K562 (cell line): ENCODE results near the gene SMAD1. TPM values are rescaled to one million over a fixed set of nuclear protein-coding genes. Genes with fewer than 3 reads are reported as not detected.

ENCODE experiments used
- ATAC-seq: fragments of 200-7000 bp; cut with Tn5 transposase; 3 replicates; pipeline ENCODE4 v1.9.1; 2020; ENCODE audit warnings: moderate library complexity
- BruUV-seq: library from RNA; stranded (reverse); fragments of 400-500 nt; replicated peaks from 2 replicates; lab custom pipeline; 2021; lab: Mats Ljungman, UMichigan
- CTCF ChIA-PET: fragments of 300-600 bp; formaldehyde crosslinking; extraction: SDS; loops from one replicate; lab custom pipeline; 2021; ENCODE audit warnings: low intra/inter-chr PET ratio; lab: Yijun Ruan, JAX
- POLR2A ChIA-PET: fragments of 300-600, 350-650 bp; sonication (Branson Sonifier 250); formaldehyde crosslinking; extraction: SDS; loops from one replicate; lab custom pipeline; 2021; ENCODE audit warnings: antibody characterized with exemption, inconsistent platforms; lab: Yijun Ruan, JAX
- DNase-seq, 4 experiments: peaks; one replicate each; pipeline versions ENCODE4 v3.0.0 to v3.0.0-alpha.2; 2011 to 2018; ENCODE audit warnings: low spot score in 3 of 4, mixed read lengths in 3 of 4; ENCODE audit errors: extremely low read depth in 1 of 4
- FAIRE-seq: peaks from 2 replicates; lab custom pipeline; 2011; peaks lifted over from hg19 to GRCh38; lab: Jason Lieb, UNC
- H2AFZ ChIP-seq: 2 replicates; pipeline ENCODE4 v1.6.0; 2011; ENCODE audit warnings: low read depth, low read length, control low read depth, inconsistent platforms
- H3K27ac ChIP-seq: fragments of 200-600 bp; 3 replicates; pipeline ENCODE4 v1.8.0; 2011; ENCODE audit warnings: low read depth, mild to moderate bottlenecking, control low read depth, inconsistent platforms, low read length, moderate library complexity, mixed read lengths; ENCODE audit errors: extremely low read depth
- H3K27me3 ChIP-seq, 2 experiments: fragments of 300-600 bp in 1 of 2; 2 replicates in 1 of 2; 3 replicates in 1 of 2; pipeline versions ENCODE4 v1.6.0 to v1.8.0; 2011; ENCODE audit warnings: inconsistent platforms in 2 of 2, low read length in 2 of 2, mild to moderate bottlenecking in 1 of 2, mixed read lengths in 1 of 2, moderate library complexity in 1 of 2; ENCODE audit not compliant: control insufficient read depth in 2 of 2, insufficient read depth in 2 of 2
- H3K36me3 ChIP-seq: fragments of 300-600 bp; 3 replicates; pipeline ENCODE4 v1.8.0; 2011; ENCODE audit warnings: mild to moderate bottlenecking, low read length, inconsistent platforms; ENCODE audit not compliant: control insufficient read depth, insufficient read depth
- H3K4me1 ChIP-seq, 2 experiments: fragments of 200-600 bp in 1 of 2; replicated peaks in 1 of 2; 2 replicates in 1 of 2; 3 replicates in 1 of 2; pipeline versions ENCODE4 v1.5.1 to v1.8.0; 2011; ENCODE audit warnings: inconsistent platforms in 2 of 2, low read length in 2 of 2, mild to moderate bottlenecking in 1 of 2, mixed read lengths in 1 of 2, moderate library complexity in 1 of 2; ENCODE audit not compliant: control insufficient read depth in 2 of 2, insufficient read depth in 2 of 2
- H3K4me2 ChIP-seq: 2 replicates; pipeline ENCODE4 v1.6.1; 2011; ENCODE audit warnings: low read length, control low read depth, inconsistent platforms, mixed read lengths; ENCODE audit not compliant: insufficient read depth
- H3K4me3 ChIP-seq: fragments of 200-600 bp; sonication (generic), shearing (Covaris generic); 2 replicates; pipeline ENCODE4 v1.5.1; 2016; ENCODE audit warnings: control low read depth, inconsistent platforms
- H3K79me2 ChIP-seq: fragments of 200-600 bp; 3 replicates; pipeline ENCODE4 v1.8.0; 2011; ENCODE audit warnings: low read length, inconsistent platforms; ENCODE audit not compliant: control insufficient read depth, insufficient read depth
- H3K9ac ChIP-seq, 2 experiments: 2 replicates each; pipeline versions ENCODE4 v1.6.0 to v1.6.1; 2011; ENCODE audit warnings: low read depth in 2 of 2, low read length in 2 of 2, control low read depth in 1 of 2, inconsistent platforms in 1 of 2, mild to moderate bottlenecking in 1 of 2, mixed read lengths in 1 of 2; ENCODE audit not compliant: insufficient read depth in 1 of 2
- H3K9me1 ChIP-seq: one replicate; pipeline ENCODE4 v1.6.0; 2011; ENCODE audit warnings: inconsistent platforms, mild to moderate bottlenecking, low read length, moderate library complexity; ENCODE audit not compliant: control insufficient read depth, insufficient read depth
- H3K9me3 ChIP-seq: replicated peaks from 2 replicates; pipeline ENCODE4 v1.5.1; 2011; ENCODE audit warnings: low read depth, low read length, inconsistent platforms; ENCODE audit not compliant: control insufficient read depth, insufficient read depth
- H4K20me1 ChIP-seq: replicated peaks from 2 replicates; pipeline ENCODE4 v1.6.1; 2011; ENCODE audit warnings: low read length, inconsistent platforms, mixed read lengths; ENCODE audit not compliant: control insufficient read depth, insufficient read depth
- ETV1 ChIP-seq: fragments of 450-650 bp; conservative IDR thresholded peaks from 2 replicates; pipeline ENCODE4 v1.6.1; 2016; ENCODE audit warnings: missing genetic modification characterization, control low read depth, low read depth, missing compliant biosample characterization
- FOXK1 ChIP-seq: sonication (generic); formaldehyde crosslinking; IDR thresholded peaks from 2 replicates; pipeline ENCODE4 v1.8.0; 2022; ENCODE audit warnings: missing genetic modification reagents, mild to moderate bottlenecking, borderline replicate concordance
- NFRKB ChIP-seq: fragments of 450-650 bp; IDR thresholded peaks from 2 replicates; pipeline ENCODE4 v1.6.1; 2016; ENCODE audit warnings: low read depth
- ZNF143 ChIP-seq: sonication (generic); formaldehyde crosslinking; IDR thresholded peaks from 2 replicates; pipeline ENCODE4 v1.9.0; 2022; ENCODE audit warnings: mild to moderate bottlenecking, missing genetic modification reagents
- ZNF212 ChIP-seq: fragments of 450-650 bp; formaldehyde crosslinking; IDR thresholded peaks from 2 replicates; pipeline ENCODE4 v1.4.0; 2020; ENCODE audit warnings: mild to moderate bottlenecking
- WGBS: fragments of 100-300 bp; shearing (Covaris generic); methylation state at CpG from one replicate; pipeline ENCODE4 v1.1.6; 2016; ENCODE audit warnings: low coverage, mixed read lengths; ENCODE audit not compliant: insufficient coverage; ENCODE audit errors: missing lambda C conversion rate; 5-methylcytosine and 5-hydroxymethylcytosine counted together
- in situ Hi-C: fragments of 300-500 bp; cut with MboI; formaldehyde crosslinking; loops from 4 replicates; pipeline ENCODE4 v1.15.0; 2018; ENCODE audit warnings: inconsistent platforms, mixed read lengths
- intact Hi-C: fragments of 100-400 bp; cut with micrococcal nuclease; formaldehyde crosslinking; loops from 2 replicates; pipeline ENCODE4 v1.14.2; 2022
- polyA plus RNA-seq, 8 experiments: library from polyadenylated mRNA; depleted of rRNA in 4 of 8; stranded (reverse) in 5 of 8; unstranded in 3 of 8; fragments of >200 nt; fragmentation: Nextera tagmentation in 2 of 8; fragmentation: Illumina TruSeq in 1 of 8; extraction: Ambion mirVana in 2 of 8; extraction: Trizol in 1 of 8; gene quantifications; 2 replicates each; pipeline versions ENCODE4 v1.2.1 to v1.2.3, GENCODE V29; 2011 to 2014; ENCODE audit warnings: inconsistent platforms in 1 of 8, missing spikeins in 1 of 8
- total RNA-seq, 7 experiments: library from RNA; depleted of rRNA in 6 of 7; stranded (reverse); fragments of >200 nt in 6 of 7; fragmentation: Illumina TruSeq in 2 of 7; extraction: Trizol in 2 of 7; gene quantifications; 2 replicates each; pipeline versions ENCODE4 v1.2.1 to v1.2.3, GENCODE V29; 2011 to 2021; ENCODE audit warnings: low replicate concordance in 1 of 7
- TF ChIP-seq, protein P1 (sequence below): fragments of 450-650 bp; formaldehyde crosslinking; IDR thresholded peaks from 2 replicates; pipeline ENCODE4 v1.4.0; 2020; ENCODE audit warnings: mild to moderate bottlenecking, moderate library complexity
- TF ChIP-seq, protein P2 (sequence below): IDR thresholded peaks from 2 replicates; pipeline ENCODE4 v1.6.1; 2011; ENCODE audit warnings: borderline replicate concordance, low read depth, mild to moderate bottlenecking, moderate library complexity, low read length; ENCODE audit not compliant: insufficient read depth, poor library complexity, severe bottlenecking
- TF ChIP-seq, protein P3 (sequence below): fragments of 250-450 bp; sonication (Bioruptor Pico); IDR thresholded peaks from 2 replicates; pipeline ENCODE4 v1.8.0; 2022; ENCODE audit warnings: moderate library complexity, mild to moderate bottlenecking, inconsistent platforms
- TF ChIP-seq, protein P4 (sequence below): fragments of 250-450 bp; sonication (Bioruptor Pico); IDR thresholded peaks from 2 replicates; pipeline ENCODE4 v1.8.0; 2021; ENCODE audit warnings: moderate library complexity, mild to moderate bottlenecking, inconsistent platforms
- TF ChIP-seq, protein P5 (sequence below): fragments of 250-450 bp; sonication (Bioruptor Pico); IDR thresholded peaks from 2 replicates; pipeline ENCODE4 v1.9.0; 2021; ENCODE audit warnings: mild to moderate bottlenecking, inconsistent platforms

Gene SMAD1
- total and polyA plus RNA-seq, 9 of the 15 experiments (the other 6 are each of a cell fraction or from before 2014, with no cell fraction given) = 0.05 to 0.54 (median 0.21) TPM; not detected in 3

DNA sequence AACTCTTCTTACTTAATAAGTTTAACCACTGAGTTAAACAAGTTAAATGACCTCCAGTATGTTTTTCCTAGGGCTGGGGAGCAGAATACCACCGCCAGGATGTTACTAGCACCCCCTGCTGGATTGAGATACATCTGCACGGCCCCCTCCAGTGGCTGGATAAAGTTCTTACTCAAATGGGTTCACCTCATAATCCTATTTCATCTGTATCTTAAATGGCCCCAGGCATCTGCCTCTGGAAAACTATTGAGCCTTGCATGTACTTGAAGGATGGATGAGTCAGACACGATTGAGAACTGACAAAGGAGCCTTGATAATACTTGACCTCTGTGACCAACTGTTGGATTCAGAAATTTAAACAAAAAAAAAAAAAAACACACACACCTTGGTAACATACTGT is 76.1 kb downstream of the SMAD1 start (continued):
- TF ChIP-seq ETV1 (tag) (0 out of 2 replicates have a peak, but pooled peaks have one; percentile 15), ZNF143 (no peak), NFRKB (no peak)
- TF ChIP-seq, protein P1, sequence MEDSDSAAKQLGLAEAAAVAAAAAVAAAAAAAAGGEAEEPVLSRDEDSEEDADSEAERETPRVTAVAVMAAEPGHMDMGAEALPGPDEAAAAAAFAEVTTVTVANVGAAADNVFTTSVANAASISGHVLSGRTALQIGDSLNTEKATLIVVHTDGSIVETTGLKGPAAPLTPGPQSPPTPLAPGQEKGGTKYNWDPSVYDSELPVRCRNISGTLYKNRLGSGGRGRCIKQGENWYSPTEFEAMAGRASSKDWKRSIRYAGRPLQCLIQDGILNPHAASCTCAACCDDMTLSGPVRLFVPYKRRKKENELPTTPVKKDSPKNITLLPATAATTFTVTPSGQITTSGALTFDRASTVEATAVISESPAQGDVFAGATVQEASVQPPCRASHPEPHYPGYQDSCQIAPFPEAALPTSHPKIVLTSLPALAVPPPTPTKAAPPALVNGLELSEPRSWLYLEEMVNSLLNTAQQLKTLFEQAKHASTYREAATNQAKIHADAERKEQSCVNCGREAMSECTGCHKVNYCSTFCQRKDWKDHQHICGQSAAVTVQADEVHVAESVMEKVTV (CRISPR knock-in tag) = peak; percentile 38; the same call in 1 of the 2 replicates
- TF ChIP-seq, protein P2, sequence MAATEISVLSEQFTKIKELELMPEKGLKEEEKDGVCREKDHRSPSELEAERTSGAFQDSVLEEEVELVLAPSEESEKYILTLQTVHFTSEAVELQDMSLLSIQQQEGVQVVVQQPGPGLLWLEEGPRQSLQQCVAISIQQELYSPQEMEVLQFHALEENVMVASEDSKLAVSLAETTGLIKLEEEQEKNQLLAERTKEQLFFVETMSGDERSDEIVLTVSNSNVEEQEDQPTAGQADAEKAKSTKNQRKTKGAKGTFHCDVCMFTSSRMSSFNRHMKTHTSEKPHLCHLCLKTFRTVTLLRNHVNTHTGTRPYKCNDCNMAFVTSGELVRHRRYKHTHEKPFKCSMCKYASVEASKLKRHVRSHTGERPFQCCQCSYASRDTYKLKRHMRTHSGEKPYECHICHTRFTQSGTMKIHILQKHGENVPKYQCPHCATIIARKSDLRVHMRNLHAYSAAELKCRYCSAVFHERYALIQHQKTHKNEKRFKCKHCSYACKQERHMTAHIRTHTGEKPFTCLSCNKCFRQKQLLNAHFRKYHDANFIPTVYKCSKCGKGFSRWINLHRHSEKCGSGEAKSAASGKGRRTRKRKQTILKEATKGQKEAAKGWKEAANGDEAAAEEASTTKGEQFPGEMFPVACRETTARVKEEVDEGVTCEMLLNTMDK = peak; percentile 26

DNA sequence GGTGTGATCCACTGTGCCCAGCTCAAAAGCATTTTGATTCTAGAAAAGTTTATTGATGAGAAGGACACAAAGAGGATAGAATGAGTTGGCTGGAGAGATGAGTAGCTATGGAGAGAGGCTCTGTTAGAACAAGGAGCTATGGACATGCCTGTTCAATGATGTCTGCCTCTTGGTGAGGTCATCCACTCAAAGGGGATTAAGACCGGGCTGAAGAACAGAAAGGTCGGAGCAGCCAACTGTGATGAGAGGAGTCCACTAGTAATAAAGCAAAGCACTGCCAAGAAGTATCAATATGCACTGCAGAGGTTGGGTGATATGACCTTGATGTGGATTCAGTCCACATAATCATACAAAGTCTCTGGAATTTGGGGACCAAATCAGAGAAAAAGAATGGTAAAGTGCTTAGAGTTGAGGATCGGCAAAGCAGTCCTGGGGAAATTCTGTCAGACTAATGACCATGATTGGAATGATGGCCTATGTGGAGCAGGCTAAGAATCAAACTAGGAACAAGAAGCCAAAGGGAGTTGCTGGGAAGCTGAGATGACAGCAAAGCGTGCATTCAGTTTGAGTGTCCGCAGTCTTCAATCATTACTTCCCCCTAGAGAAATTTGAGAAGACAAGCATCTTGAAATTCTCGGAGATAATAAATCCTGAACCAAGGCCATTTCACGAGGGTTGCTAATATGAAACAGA is 81.8 kb downstream of the SMAD1 start:
- Histone ChIP-seq H3K36me3 (no peaks in the 10 kb centered on the region), H3K9me3 (no peaks in the 10 kb centered on the region), H2AFZ (no peak overlapping the region), H3K4me3 (no peak overlapping the region), H4K20me1 (no peaks in the 10 kb centered on the region), H3K4me2 (no peak overlapping the region), H3K9ac (no peak overlapping the region), H3K79me2 (no peaks in the 10 kb centered on the region), H3K27ac (no peak overlapping the region), H3K27me3 (no peaks in the 10 kb centered on the region; a peak in 1 of 5 replicates), H3K4me1 (no peaks in the 10 kb centered on the region; a peak in 1 of 5 replicates), H3K9me1 (no peaks in the 10 kb centered on the region)
- CTCF ChIA-PET = no interaction called here
- no peak for DNase-seq
- intact Hi-C loops (no loop called here), in situ Hi-C loops (loop anchor here (25.0 kb wide), 1 partner anchor 326 kb away; no protein-coding TSS in a partner anchor)
- BruUV-seq = no TSS peak
- POLR2A ChIA-PET = no interaction called here
- no peak for ATAC-seq
- WGBS = 1% methylated on average over 7 of the region's 7 CpGs
- no peak for FAIRE-seq
- TF ChIP-seq, protein P3, sequence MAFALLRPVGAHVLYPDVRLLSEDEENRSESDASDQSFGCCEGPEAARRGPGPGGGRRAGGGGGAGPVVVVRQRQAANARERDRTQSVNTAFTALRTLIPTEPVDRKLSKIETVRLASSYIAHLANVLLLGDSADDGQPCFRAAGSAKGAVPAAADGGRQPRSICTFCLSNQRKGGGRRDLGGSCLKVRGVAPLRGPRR (CRISPR knock-in tag) = no peak
- TF ChIP-seq ZNF212 (CRISPR knock-in tag) (no peak), FOXK1 (CRISPR knock-in tag) (no peak)
- TF ChIP-seq, protein P4, sequence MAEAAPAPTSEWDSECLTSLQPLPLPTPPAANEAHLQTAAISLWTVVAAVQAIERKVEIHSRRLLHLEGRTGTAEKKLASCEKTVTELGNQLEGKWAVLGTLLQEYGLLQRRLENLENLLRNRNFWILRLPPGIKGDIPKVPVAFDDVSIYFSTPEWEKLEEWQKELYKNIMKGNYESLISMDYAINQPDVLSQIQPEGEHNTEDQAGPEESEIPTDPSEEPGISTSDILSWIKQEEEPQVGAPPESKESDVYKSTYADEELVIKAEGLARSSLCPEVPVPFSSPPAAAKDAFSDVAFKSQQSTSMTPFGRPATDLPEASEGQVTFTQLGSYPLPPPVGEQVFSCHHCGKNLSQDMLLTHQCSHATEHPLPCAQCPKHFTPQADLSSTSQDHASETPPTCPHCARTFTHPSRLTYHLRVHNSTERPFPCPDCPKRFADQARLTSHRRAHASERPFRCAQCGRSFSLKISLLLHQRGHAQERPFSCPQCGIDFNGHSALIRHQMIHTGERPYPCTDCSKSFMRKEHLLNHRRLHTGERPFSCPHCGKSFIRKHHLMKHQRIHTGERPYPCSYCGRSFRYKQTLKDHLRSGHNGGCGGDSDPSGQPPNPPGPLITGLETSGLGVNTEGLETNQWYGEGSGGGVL = no peak
- TF ChIP-seq, protein P5, sequence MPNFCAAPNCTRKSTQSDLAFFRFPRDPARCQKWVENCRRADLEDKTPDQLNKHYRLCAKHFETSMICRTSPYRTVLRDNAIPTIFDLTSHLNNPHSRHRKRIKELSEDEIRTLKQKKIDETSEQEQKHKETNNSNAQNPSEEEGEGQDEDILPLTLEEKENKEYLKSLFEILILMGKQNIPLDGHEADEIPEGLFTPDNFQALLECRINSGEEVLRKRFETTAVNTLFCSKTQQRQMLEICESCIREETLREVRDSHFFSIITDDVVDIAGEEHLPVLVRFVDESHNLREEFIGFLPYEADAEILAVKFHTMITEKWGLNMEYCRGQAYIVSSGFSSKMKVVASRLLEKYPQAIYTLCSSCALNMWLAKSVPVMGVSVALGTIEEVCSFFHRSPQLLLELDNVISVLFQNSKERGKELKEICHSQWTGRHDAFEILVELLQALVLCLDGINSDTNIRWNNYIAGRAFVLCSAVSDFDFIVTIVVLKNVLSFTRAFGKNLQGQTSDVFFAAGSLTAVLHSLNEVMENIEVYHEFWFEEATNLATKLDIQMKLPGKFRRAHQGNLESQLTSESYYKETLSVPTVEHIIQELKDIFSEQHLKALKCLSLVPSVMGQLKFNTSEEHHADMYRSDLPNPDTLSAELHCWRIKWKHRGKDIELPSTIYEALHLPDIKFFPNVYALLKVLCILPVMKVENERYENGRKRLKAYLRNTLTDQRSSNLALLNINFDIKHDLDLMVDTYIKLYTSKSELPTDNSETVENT (CRISPR knock-in tag) = no peak
